Measurements from ENCODE around the gene FIS1.
"Not testable (repeated sequence)": the region's sequence is repeated elsewhere in the genome, so short reads cannot be mapped to it uniquely, and the experiment has no call there.

GRCh38 chr7:101280912-101281311, 36.0 kb upstream of the FIS1 start:
- not testable (repeated sequence) for TF ChIP-seq EZH2, CTCF (IDR thresholded peaks at IDR 0.05)
